GM21447 (cell line): Measurements from ENCODE around the gene MT1E.
"Not testable (repeated sequence)": the region's sequence is repeated elsewhere in the genome, so short reads cannot be mapped to it uniquely, and the experiment has no call there.

Source experiments
- ATAC-seq: cut with Tn5 transposase; IDR thresholded peaks from one replicate; pipeline ENCODE4 v1.9.1; 2021; ENCODE audit not compliant: unreplicated experiment

MT1E gene

DNA sequence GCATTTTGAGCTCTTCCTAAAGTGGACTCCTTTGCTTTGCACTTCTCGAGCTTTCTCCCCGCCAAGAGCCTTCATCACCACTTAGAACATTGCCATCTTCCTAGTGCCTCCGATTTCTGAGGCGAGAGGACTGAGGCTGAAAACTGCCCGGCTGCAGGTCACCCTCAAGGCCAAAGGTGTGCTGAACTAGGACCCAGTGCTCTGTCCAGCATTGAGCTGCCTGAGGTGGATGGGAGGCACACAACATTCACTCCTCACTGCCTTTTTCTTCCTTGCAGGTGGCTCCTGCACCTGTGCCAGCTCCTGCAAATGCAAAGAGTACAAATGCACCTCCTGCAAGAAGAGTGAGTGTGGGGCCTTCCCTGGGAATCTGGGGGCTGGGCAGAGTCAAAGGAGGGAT, 18.3 kb downstream of the MT1E start:
- ATAC-seq: no peak

DNA sequence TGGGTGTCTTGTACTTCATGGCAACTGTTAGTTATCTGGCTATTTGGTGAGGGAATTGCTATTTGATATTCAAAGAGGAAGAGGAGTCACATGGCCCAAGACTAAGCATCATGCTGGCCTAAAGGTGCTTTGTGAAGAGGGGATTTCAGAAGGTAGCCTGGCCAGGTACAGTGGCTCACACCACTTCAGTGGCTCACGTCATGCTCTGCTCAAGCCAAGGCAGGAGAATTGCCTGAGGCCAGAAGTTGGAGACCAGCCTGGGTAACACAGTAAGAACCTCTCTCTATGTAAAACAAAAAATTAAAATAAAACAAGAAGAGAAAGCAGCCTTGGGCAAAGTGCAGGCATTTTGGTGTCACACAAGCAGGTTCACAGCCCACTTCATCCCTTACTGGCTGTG, 19.7 kb downstream of the MT1E start:
- ATAC-seq: no peak

DNA sequence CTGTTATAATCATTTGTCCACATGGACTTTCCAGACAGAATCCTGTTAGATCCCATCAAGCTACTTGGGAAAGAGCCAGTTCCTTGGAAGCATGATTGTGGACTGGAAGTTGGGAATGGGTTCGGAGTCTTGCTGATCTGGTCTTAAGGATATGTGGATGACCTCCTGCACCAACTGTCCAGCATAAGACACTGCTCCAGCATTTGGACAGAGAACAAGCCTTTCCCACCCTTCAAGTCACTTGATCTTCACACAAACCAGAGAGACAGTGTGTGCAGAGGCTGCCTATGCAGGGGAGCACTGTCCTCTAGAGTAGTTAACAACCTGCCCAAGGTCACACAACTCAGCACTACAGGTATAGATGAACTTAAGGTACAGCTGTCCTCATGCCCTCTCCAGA, 20.3 kb downstream of the MT1E start:
- ATAC-seq: no peak

DNA sequence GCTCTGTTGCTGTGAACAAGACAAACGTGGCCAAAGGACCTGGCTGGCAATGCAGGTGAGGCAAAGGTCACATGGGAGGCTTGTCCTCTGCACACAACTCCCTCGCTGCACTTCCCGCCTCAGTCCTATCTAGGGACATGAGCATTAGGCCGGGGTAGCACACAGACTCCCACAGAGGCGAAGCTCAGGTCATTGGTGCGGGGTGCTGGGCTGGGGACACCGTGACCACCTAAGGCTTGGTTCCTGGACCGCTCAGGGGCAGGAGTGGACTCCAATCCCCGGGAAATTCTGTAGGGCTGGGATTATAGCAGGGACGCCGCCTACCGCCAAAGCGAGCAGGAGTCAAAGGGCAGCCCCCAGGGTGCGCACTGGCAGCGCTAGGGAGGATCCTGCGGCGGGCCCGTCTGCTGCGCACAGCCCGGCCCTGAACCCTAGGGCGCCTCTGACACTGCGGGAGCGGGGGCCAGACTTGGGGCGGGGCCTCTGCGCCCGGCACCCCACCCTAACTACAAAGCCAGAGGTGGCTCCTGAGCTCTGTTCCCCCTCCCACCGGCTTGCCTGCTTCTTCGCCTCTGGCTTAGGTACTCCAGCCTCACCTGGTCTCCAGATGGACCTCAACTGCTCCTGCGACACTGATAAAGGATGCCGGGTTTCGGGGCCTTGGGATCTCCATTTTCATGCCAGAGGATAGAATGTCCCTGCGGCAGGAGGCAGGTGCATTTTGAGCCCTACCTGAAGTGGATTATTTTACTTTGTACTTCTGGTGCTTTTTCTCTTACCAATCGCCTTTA, 22.3 kb downstream of the MT1E start:
- no peak for ATAC-seq

DNA sequence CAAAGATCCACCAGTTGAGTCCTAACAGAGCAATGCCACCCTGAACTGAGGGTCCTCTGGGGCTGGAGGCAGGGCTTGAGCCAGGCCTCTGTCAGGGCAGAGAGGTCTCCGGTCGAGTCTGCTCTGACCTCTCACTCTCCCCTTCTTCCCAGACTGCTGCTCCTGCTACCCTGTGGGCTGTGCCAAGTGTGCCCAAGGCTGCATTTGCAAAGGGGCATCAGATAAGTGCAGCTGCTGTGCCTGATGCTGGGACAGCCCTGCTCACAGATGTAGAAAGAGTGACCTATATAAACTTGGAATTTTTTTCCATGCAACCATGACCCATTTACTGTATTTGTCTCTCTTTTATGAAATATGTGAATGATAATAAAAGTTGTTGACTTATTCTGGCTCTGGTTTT, 23.7 kb downstream of the MT1E start:
- ATAC-seq: no peak

DNA sequence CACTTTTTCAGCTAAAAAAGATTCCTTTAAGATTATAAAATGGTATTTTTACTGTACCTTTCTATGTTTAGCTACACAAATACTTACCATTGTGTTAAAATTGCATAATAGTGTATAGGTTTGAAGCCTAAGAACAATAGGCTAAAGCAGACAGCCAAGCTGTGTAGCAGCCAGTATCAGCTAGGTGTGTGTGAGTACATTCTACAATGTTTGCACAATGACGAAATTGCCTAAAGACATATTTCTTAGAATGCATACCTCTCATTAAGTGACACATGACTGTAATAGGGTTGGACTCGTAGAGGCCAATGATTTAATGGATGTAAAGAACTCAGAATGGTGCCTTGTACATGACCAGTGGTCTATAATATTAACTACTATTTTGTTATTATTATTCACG, 24.2 kb downstream of the MT1E start:
- no peak for ATAC-seq

DNA sequence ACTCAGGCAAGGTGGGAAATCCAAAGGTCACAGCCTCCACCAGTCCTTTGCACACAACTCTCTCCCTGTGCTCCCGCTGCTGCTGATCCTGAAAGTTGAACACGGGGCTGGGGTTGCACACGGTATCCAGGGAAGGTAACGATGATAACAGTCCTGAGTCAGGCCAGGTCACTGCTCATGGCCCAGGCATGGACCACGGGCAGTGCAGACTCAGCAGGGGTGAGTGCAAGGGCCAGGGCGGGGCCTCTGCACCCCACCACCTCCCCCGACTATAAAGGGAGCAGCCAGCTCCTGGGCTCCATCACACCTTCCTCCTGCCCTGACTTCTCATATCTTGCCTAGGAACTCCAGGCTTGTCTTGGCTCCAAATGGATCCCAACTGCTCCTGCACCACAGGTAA, 26.0 kb downstream of the MT1E start, which contains the start of gene MT1B:
Gene MT1B (plus strand): TSS at position 301 of the 400 bp plus-strand sequence. CDS start 68 bp downstream, at position 369.
- no peak for ATAC-seq

DNA sequence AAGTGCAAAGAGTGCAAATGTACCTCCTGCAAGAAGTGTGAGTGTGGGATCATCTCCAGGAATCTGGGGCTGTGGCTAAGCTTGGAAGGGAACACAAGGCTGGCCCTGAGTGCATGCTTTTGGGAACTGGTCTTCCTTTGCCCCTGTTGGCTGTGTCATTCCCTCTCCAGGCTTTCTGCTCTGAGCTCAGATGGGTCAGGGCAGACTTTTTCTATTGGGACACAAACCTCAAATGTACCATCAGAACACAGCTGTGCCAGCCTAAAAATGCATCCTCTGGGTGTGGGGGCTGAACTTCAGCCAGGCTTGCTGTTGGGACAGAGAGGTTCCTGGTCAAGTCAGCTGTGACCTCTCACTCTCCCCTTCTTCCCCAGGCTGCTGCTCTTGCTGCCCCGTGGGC, 27.0 kb downstream of the MT1E start:
- ATAC-seq: no peak

DNA sequence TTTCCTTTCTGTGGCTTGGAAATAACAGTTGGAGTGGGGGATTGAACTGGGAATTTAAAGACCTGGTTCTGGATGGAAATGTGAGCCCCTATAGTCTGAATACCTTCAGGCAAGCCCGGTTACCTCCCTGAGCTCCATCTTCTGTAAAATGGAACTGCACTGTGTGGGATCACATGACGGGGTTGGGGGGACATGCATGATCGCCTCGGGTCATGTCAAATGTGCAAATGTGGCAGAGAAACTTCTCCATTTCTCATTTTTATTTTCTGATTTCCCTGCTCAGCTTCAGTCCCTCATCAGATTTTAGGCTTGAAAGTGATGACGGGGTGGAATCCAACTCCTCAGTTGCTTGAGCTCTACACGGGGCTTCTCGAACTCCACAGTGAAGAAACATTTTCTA, 27.6 kb downstream of the MT1E start:
- ATAC-seq: no peak

DNA sequence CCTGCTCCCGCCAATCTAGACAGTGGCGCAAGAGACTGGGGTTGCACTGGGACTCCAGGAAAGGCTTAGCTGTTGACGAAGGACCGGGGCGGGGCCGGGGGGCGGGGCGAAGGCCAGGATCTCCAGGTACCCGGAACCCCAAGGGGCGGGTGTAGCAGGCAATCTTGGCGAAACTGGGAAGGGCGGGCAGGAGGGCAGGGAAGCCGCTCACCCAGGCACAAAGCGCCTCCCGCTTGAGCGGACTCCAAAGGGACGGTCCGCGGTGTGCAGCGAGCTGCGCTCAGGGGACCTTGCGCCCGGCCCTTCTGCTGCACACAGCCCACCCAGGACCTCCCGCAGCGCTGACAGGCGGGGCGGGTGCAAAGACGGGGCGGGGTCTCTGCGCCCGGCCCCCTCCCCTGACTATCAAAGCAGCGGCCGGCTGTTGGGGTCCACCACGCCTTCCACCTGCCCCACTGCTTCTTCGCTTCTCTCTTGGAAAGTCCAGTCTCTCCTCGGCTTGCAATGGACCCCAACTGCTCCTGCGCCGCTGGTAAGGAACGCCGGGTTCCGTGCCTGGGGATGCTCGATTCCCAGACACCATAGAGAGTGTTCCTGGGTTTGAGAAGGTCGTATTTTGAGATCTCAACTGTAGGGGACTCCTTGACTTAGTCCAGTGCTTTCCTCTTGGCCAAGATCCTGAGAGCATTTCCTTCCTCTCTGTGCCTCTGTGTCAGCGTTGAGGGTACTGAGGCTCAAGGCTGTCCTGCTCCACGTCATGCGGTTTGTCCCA, 32.2 kb downstream of the MT1E start, which contains the start of gene MT1F:
Gene MT1F (plus strand): TSS at position 405 of the 772 bp plus-strand sequence. CDS start 100 bp downstream, at position 505.
- ATAC-seq: no peak

DNA sequence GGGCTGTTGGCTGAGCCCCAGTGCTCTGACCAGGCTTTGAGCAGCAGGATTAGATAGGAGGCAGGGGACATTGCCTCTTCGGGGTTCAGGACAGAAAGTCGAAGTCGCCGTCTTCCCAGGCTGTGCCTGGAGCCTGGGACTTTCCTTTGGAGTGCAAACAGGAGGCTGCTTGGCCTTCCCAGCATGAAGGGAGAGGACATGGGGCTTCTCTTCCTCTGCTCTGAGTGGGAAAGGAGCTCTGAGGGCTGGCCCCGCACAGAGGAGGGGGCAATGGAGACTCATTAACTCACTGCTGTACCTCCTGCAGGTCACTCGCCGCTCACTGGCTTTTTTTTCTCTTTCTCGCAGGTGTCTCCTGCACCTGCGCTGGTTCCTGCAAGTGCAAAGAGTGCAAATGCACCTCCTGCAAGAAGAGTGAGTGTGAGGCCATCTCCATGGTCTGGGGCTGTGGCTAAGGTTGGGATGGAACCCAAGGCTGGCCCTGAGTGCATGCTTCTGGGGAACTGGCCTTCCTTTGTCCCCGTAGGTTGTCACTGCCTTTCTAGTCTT, 32.8 kb downstream of the MT1E start:
- ATAC-seq: no peak

DNA sequence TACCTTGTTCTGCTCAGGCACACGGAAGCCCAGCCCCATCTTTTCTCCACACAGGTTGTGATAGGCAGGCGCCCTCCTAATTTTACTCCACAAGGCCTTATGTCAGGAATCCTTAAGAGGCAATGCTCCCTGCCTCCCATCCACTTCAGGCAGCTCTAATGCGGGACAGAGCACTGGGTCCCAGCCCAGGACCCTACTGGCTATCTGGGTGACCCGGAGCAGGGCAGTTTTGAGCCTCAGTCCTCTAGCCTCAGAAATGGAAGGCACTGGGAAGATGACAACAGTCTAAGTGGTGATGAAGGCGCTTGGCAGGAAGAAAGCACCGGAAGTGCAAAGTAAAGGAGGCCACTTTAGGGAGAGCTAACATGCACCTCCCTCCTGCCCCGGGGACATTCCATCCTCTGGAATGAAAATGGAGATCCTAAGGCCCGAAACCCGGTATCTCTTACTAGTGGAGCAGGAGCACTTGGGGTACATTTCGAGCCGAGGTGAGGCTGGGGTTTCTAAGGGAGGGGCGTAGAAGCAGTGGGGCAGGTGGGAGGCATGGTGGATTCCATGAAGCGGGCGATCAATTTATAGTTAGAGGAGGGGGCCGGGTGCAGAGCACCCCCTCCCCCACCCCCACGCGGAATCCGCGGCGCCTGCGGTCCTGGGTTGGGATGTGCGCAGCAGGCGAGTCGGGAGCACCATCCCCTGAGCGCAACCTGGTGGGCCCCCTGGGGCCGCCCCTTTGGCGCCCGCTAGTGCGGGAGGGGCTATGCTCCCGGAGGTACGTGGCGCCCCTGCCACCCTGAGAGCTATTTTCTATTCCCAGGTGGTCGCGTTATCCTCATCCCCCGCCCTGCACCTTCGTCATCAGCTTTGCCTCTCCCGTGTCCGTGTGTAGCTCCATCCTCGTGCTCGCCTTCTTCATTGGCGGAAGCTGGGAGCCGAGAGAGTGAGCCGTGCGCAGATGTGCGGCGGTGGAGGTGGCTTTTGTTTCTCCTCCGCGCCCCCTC, 37.1 kb downstream of the MT1E start:
- ATAC-seq: no peak

DNA sequence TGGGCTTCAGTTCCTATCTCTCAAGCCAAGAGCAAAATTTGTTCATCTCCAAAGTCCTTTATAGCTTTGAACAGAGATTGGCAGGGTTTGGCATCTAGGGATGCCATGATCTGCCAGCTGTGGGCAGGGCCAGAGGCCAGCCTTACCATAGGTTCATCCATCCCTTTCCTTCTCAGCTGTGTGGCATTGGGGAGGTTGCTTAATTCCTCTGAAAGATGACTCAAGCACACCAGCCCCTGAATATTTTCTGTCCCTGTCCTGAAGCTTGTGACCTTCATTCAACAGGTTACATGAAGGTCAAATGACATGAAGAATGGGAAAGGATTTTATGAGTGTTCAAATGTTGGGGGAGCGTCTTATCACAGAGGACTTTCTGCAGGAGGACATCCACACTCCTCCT, 38.9 kb downstream of the MT1E start:
- ATAC-seq: no peak

DNA sequence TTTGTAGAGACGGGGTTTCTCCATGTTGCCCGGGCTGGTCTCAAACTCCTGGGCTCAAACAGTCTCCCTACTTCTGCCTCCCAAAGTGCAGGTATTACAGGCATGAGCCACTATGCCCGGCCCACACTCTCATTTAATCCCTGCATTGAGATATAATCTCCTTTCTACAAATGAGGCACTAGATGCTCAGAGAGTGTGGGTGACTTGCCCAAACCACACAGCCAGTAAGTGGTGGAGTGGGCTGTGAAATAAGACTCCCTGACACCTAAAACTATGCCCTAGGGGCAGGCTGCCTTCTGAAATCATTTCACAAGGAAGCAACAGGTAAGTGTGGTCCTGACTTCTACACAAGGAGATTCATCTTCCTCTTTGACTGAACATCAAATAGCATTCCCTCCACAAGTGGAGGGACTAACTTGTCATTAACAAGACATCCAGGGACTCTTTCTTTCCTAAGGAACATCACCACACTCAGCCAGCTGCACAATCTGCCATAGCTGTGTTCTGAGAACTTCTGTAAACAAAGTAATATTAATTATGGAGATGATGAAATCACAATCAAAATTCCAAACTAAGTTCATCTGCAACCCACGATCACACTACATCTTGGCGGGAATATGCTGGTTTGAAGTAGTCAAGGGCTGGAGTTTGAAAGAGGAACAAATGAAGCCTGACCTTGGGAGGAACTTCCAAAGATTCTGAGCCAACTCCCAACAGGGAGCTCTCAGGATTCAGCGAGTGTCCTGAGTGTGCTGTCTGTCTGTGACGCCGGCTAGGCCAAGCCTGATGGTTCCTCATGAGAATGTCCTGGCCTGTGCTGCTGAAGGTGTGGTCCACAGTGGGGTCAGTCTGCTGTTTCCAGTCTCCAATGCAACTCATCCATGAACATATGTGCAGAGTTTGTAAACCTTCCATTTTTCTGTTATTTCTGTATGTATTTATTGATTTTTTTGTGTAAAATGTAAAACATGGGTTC, 40.0 kb downstream of the MT1E start:
- not testable (repeated sequence) for ATAC-seq

DNA sequence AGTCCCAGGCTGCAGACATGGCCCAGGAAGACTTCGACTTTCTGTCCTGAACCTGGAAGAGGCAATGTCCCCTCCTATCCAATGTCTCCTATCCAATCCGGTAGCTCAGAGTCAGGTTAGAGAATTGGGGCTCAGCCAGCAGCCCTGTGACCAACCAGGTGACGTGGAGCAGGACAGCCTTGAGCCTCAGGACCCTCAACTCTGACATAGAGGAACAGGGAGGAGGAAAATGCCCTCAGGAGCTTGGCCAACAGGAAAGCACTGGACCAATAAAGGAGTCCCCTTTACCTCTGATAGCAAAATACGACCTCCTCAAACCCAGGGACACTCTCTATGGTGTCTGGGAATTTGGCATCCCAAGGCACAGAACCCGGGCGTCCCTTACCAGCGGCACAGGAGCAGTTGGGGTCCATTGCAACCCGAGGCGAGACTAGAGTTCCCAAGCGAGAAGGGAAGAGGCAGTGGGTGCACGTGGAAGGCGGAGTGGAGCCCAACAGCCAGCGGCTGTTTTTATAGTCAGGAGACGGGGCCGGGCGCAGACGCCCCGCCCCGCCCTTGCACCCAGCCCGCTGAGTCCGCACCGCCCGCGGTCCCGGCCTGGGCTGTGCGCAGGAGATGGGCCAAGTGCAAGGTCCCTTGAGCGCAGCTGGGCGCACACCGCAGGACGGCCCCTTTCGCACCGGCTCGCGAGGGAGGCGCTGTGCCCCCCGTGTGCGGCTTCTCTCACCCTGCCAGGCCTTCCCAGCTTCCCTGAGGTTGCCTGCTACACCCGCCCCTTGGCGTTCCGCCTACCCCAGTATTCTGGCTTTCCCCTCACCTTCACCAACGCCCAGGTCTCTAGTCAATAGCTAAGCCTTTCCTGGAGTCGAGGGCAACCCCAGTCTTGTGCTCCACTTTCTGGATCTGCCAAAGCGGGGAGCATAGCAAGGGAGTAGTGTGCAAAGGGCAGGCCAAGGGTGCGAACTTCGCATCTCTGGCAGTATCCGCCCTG, 42.3 kb downstream of the MT1E start, which contains the start of gene MT1G:
Gene MT1G (minus strand): TSS at position 485 of the 991 bp plus-strand sequence. CDS start 72 bp downstream, at position 413.
- no peak for ATAC-seq

DNA sequence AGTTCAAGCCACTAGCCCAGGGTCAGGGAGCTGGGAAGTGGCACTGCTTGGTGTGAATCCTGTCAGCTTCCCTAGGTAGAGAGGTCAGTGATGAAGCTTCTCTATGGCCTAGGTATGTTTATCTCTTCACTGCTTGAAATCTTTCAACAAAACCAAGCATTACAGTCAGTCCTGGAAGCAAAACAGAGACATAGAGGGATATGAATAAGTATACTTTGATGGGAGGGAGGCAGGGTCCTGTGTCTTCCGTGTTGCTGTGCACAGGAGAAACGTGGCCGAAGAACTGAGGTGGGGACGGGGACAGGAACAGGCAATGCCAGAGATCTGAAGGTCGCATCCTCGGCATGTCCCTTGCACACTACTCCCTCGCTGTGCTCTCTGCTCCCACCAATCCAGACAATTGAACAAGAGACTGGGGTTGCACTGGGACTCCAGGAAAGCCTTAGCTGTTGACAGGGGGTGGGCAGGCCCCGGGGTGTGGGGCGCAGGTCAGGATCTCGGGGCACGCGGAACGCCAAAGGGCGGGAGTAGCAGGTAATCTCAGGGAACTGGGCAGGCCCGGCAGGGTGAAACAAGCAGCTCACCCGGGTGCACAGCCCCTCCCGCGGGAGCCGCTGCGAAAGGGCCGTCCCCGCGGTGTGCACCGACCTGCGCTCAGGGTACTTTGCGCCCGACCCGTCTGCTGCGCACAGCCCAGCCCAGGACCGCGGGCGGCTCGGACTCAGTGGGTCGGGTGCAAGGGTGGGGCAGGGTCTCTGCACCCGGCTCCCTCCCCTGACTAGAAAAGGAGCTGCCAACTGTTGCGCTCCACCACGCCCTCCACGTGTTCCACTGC, 43.6 kb downstream of the MT1E start, which contains the start of gene MT1H:
Gene MT1H (plus strand): TSS at position 810 of the 835 bp plus-strand sequence. CDS start 71 bp downstream, outside the sequence.
- ATAC-seq: no peak
